NCI-H1417 treated with DMSO at 0.1 percent for 48 hours (cell line): ENCODE results near the gene SEMA6A.
"Not testable (repeated sequence)": the region's sequence is repeated elsewhere in the genome, so short reads cannot be mapped to it uniquely, and the experiment has no call there.

Experiments used
- DNase-seq: peaks from one replicate; lab custom pipeline; 2025; lab: John Stamatoyannopoulos, UW

The SEMA6A gene

DNA sequence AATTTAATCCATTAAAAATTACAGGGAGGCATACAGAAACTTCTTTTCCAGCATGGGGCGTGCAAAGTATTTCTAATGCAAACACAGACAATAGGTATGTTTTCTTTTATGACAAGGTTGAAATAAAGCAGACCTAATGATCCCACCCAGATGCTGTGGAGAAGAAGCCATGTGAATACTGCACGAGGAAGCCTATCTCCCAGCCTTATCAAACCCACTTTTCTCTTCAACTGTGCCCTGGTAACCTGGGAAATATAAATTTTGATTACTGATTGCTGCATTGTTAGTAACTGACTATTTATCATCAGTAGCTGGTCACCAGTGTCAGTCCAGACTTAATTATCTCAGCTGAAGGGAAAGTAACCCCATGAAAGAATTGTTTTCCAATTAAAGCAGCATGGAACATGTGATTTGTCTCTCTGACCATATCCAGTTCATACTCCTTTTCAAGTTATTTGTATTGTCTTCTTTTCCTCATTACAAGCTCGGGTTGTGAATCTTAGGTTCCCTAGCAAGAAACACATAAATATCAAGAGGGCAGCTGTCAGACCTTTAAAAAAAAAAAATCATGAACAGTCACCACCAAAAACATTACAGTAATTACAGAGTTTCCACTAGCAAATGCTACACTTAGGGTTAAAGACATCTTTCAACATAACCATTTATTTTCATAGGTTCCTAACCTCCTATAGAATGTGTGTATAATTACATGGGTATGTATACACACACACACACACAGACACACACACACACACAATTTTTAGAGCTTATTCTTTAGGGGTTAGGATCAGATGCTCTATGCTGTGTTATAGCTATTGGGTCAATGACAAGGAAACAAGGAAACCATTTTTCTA lies 50.3 kb downstream of the SEMA6A start:
- DNase-seq = no peak

DNA sequence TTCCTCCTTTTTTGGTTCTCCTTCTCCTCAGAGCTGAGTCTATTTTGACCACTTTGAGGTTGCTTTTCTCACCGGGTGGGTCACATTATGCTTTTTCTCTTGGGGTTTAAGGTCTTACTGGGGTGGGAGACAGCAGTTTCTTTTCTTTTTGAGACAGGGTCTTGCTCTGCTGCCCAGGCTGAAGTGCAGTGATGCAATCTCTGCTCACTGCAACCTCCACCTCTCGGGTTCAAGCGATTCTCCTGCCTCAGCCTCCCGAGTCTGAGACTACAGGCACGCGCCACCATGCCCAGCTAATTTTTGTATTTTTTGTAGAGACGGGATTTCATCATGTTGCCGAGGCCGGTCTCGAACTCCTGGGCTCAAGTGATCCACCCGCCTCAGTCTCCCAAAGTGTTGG lies 51.4 kb downstream of the SEMA6A start:
- DNase-seq = not testable (repeated sequence)

DNA sequence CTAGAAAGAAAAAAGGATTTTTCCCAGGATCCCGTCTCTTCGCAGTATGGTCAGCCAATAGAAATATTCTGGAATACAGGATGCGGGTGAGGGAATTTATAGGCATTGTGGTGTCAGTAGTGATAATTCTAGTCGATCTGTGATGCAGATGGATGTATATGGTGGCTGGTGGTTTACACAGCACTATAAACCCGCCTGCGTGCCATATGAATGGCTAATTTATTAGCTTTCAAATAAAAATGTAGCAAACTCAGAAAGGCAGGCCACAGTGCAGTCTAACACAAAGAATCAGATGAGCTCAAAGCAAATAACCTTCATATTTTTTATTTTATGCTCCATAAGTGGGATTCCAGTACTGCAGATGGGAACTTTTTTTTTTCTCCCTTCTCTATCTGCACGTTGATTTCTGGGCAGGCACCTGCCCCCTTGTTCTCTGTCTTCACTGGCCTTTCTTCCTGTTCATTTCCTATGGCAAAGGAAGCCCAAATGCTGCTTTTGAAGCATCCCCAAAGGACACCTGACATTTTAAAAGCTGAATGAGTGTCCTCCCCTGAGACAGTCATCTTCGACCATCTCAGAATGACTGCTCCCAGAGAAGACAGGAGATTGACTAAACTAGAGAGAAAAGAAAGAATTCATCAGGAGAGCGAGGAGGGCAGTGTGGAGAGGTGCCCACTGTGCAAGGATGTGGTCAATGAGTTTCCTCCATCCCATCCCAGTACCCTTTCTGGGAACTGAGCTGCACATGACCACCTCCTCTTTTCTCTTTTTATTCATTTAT lies 52.1 kb downstream of the SEMA6A start:
- no peak for DNase-seq

DNA sequence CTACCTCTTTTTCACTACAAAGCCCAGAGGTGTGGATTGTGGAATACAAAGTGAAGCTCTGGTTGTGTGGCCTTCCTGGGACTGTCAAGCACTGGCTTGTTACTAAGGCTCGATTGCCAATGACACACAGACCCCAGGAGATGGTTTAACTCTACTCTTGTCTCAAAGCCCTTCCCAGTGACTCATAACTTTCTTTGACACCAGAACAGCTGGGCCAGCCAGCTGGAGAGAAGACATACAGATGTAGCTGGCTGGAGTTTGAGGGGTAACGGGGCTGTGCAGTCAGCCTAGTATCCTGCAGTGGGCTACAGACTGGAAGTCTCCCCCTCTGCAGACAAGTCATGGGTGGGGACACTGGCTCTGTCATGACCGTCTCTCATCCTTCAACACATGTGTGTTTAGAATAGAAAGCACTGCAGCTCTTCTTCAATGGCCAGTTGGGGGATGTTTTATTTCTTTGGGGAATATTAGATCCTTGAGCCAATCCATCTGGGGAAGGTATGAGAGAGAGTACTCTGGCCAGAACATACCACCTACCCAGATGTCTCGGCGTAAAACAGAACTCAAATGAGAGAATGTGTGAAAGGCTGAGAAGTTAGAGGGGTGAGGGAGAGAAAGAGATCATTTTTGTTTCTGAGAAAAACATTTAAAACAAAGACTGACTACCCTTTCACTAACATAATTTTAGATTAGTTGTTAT lies 53.3 kb downstream of the SEMA6A start:
- DNase-seq = no peak

DNA sequence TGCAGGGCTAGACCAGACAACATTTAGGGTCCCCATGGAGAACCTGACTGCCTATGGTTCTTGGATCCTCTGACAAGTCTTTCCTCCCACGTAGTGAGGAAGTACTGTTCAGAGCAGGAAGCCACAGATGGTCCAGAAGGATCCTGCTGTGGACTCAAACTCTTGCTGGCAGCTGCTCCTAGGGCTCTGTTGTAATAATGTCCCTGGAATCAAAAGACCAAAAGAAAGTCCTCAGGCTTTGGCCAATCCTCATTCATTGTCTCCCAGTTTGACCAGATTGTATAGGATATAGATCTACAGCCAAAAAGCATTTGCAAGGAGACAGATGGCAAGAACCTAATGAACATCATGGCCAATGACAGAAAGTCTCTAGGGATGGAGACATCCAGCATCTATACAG lies 53.9 kb downstream of the SEMA6A start:
- no peak for DNase-seq

DNA sequence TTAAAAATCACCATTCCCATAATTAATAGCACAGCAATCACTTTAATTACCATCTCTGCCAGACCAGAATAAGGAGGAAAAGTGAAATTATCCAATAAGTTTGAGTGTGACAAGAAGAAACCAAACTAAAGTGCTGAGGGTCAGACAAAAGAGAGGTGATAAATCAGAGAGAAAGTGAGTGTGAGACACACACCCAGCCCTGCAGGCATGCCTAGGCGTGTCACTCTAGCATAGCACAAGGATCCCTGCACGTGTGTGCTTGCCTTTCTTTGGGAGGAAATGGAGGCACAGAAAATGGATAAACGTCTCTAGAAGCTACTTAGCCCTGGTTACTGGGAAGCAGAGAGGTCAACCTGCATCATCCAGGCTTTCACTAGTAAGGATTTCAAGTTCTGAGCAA lies 56.2 kb downstream of the SEMA6A start:
- no peak for DNase-seq

DNA sequence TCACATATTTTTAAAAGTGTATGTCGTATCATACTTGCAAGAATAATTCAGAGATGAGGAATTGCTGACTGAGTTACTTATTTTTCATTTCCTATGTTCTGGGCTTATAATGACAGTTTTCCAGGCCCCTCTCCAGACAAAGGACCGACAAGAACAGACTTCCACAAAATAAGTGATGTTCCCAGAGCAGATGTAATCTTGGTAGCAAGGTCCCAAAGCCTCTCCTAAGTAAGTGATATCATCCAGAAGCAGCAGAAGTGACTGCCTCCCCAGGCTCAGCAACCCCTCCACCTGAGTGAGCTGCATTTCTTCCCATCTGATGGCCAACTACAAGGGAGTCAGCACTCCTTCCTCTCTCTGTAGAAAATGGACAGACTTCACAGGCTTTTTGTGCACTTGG lies 57.1 kb downstream of the SEMA6A start:
- no peak for DNase-seq

DNA sequence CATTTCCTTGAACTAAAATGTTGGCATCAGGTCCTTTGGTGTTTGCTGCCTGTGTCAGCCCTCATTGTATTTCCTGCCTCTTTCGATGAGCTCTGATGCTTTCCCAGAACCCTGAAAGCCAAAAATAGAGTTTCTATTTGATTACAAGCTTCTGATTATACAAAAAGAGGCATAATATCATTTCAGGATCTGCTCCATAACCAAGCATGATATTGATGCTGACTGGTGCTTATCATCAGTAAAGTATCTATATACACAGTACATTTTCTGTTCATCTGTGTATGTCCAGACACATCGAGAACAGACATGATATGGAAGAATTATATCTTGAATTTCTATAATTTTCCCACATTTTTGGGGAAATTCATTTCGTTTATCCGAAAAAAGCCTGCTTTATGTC lies 58.6 kb downstream of the SEMA6A start:
- no peak for DNase-seq

DNA sequence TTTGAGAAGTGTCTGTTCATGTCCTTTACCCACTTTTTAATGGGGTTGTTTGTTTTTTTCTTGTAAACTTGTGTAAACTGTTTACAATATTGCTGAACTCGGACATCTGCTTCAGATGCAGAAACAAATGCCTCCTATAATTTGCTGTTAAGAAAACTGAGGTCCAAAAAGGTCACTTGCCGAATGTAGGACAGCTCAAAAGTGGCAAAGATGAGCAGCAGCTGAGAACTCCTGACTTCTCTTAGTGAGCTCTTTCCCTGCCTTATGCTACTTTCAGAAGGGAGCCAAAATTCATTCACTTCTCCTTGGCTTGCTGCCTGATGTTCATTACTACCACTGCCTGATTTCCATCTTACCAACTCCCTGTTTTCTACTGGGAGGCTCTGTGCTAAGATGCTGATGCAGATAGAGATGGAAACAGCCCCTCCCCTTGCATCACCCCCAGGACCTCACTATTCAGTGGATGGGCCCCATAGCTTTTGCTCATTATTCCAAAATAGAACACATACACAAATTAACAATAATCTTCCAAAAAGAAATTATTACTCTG lies 60.1 kb downstream of the SEMA6A start:
- DNase-seq = no peak

DNA sequence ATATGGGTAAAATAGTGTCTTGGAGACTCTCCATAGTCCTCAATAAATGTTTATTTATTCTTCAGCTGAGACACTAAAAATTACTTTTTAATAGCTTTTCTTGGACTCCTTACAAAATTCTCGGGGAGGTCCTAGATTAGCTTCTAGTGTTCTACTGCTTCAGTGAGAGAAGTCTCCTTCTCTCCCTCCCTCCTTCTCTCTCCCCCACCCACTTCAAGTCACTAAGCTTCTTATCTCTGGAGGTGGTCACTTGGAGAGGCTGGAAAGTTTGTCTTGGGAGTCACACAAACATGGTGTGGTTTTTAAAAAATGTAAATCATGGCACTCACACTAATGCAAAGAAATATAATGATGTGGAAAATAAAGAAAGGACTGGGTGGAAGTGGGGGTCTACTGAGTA lies 64.1 kb downstream of the SEMA6A start:
- DNase-seq = no peak

DNA sequence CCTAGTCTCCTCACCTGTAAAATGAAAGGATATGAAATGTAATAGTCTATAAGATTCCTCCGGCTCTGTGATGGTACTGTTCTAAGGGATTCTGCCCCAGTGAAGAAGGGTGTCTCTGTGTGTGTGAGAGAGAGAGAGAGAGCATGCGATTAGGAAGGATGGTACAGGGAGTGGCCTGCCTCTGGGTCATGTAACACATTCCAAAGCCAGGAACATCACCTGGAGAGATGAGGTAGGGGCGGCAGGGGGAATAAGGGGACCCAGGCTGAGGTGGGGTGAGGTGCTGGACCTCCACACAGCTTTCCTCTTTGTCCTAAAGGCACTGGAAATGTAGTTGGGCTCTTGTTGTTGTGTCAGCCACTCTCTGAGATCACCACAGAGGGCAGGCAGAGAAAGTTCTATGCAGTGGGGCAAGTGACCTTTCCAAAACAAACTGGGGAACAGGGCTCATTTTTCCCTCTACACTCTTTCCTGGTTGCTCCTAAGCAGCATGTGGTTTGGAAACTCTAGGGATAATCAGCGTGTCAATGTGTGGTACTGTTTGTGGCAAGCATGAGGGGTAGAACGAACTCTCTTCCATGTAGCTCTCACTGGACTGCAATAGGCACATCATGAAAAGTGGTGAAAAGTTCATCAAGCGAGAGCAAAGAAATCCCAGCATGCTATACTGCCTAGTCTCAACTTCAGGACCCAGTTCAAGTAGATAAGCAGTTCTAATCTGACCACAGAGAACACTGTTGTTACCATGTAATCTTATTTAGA lies 65.0 kb downstream of the SEMA6A start:
- no peak for DNase-seq

DNA sequence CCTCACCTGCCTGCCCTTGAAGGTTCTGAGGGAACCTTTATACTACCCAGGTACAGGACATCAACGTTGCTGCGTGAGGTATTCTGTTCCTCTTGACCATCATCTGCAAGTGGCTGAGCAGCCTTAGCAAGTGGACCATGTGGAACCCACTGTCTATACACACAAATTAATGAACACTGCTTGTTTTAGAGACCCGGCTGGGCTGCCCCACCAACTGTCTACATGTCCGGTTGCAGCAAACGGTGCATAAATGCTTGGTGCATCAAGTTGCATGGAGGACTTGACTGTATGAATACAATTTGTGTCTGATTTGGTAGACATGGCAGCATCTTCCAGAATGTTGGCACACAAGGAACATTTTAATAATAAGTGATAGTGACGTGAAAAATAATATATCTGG lies 65.8 kb downstream of the SEMA6A start:
- DNase-seq = no peak

DNA sequence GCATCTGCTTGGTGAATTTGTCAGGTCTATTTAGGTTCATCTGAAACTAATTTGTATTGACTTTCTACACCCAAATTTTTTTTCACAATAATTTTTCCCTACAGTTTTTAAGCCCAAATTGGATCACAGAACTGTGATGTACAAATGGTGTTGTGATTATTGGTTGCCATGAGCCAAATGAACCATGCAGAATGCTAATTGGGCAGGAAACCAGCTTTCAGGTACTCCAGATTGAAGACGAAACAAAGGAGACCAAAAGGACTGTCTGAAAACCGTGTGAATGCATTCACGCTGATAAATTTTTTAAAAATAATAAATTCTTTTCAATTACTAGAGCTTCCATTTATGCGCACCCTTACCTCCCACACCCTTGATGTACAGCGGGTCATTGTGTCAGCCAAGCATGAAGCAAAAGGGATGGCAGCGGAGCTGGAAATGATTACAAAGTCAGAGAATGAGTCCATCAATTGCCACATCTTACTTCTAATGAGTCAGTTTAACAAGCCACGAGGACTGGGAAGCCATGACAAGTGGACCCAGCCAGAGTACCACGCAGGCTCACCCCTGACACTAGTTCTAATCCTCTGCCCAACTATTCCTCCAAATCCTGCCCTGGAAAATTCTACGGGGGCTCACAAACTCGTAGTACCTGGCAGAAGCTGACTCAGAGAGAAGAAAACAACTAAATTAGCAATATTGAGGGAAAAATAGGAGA lies 66.5 kb downstream of the SEMA6A start:
- no peak for DNase-seq

DNA sequence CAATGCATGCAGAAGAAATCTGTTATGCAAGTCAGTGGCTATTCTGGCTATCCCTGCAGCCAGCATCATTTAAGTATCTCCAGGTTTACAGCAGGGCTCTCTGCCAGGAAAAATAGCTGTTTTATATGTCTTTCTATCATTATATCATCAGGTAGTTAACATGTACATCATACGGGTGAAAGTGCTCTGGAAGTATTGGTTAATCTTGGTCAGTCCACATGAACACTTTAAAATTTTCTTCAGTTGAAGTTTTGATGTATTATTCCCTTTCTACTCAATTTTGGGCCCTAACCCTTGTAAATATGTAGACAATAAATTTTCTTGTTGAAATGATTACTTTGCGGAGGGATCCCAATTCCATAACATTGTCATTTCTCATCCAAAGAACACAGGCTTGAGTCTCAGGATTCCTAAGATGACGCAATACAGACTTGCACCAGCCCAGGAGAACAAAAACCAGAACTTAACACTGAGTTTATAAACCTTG lies 67.5 kb downstream of the SEMA6A start:
- no peak for DNase-seq

DNA sequence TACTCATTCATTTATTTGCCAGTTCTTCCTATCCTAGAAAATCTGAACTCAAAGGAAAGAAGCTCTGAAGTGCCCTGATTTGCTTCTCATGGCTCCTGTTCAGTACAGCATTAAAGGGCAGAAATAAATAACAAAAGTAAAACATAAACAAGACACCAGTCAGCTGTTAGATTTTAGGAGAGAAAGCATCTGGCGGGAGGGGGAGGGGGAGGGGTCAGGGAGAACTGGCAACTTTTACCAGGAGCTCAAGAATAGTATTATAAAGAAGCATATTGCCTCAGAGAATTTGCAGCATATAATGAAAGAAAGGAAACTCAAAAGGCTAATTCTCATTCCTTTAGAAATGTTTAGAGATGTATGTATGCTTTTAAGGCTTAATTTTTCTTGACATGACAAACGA lies 68.1 kb downstream of the SEMA6A start:
- DNase-seq = no peak

DNA sequence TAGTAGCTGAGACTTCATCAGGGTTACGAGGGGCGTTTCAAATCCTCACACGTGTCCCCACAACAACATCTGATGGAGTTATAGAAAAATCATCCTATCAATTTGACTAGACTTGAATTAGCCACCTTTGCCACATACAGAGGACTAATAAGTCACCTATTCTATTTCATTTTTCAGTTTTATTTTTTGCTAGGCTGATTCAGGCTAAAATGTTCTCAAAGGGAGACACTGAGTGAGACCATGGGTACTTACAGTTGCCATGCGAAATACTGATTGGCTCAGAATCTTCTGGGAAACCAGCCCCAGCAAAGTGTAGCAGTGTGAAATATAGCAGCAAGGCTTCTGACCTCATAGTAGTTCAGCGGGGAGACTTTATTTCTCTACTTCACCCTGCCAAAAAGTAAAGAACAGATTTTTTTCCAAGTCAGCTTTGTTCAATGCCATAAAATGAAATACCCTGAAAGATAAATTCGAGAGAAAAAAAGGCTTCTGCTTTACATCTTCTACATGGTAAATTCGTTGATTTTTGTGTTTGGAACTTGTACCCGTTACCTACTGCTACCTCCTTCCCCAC lies 69.9 kb downstream of the SEMA6A start:
- no peak for DNase-seq

DNA sequence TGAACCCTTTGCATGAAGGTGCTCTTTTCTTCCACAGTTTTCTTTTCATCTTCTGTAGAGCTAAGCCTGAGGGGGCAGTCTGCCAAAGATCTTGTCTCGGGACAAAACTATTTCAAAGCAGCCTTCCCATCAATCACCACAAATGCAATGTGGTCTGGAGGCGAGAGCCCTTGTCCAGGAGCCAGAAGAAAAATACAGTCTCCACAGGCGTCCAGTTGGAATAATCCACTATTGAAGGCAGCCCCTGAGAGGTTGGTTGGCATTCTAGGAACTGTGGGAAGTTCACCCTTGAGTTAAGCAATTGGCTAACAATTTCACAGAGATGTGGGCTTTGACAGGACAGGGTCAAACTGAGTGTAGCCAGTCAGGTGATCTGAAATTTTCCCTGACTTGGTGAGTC lies 72.0 kb downstream of the SEMA6A start:
- DNase-seq = no peak

DNA sequence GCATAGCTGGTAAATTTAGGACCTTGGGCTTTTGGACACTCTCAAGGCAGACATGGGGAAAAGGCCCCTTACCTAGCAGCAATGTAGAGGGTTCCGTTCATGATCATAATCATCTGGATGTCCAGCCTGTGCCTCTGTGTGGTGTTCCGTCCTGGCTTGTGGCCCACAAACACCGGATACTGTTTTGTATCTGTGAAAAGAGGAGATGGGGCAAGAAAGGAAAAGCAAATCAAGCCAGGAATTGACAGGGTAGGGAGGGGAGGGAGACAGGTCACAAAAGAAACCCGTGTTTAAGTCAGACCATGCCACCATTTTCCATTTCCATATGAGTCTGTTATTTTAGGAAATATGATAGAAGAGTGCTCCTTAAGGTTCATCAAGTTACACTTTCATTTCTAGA lies 72.5 kb downstream of the SEMA6A start:
- DNase-seq = no peak

DNA sequence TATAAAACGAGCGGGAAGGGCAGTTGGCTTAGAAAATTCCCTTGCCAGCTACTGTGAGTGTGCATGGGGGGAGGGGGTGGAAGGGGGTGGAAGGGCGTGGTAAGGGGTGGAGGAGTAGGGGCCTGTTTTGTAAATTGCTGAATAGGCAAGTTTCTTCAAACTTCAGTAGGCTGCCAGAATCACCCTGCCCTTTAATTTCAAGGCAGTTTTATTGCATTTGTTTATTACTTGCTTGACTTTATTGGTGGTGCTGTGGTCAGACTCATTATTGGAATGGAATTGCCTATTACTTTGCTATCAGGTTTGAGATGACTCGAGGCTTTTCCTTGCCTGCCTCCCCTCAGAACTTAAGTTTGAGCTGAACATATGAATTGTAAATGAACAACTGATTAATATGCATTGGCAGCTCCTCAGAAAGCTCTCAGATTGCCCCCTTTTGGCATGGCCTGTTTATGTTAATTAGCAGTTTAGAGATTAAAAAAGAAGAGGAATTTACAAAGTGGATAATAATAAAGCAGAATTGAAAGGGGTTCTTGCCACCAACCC lies 76.0 kb downstream of the SEMA6A start:
- DNase-seq = no peak

DNA sequence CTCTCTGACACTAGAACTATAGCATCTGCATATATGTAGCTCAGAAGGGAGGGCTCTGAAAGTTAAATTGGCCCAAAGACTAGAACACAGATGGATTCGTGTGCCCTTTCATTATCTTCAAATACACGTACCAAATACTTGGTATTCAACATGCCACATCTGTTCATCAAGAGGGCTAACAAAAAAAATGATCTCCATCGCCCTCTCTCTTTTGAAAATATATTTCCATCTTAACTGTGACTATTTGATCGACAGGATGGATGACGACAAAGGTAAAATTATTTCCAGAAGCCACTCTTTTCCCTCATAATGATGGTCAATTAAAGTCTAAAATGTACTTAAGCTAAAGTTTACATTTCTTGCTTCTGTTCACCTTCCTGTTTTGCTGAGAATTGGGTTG lies 77.0 kb downstream of the SEMA6A start:
- DNase-seq = no peak
